ENCODE results near the gene MTA2.

The MTA2 gene

DNA sequence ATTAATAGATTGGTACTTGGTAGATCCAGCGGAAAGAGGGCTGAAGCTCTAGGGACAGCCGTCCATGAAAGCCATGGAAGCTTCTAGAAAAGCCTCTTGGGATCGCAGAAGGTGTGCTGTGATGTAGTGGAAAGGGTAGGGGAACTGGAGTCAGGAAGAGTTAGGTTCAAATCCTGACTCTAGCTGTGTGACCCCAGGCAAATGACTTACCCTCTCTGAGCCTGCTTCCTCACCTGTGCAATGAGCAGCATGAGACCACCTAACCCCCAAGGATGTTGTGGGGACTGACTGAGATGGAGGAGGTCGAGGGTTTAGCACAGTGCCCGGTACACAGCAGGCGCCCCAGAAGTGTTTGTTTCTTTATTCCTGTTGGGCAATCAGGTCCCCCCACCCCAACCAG, 8.7 kb upstream of the MTA2 start:
- peaks cover 25% of the 10 kb centered on the region for H3K36me3 ChIP-seq (ENCODE audit: insufficient read depth, low read length)
- H3K9me2 ChIP-seq (ENCODE audit: low read depth, low read length), result no peaks in the 10 kb centered on the region
- peaks cover 40% of the 10 kb centered on the region for H3K4me1 ChIP-seq (ENCODE audit: insufficient read depth, low read length, severe bottlenecking)
- H3F3A ChIP-seq (ENCODE audit: insufficient read depth, low read length), result no peaks in the 10 kb centered on the region; the same call in 1 of the 2 replicates
- no peaks in the 10 kb centered on the region for H3K79me2 ChIP-seq (ENCODE audit: insufficient read depth, low read length)
- peak overlapping the region; percentile 78 for H3K4me3 ChIP-seq (ENCODE audit: low read depth, low read length, poor library complexity, severe bottlenecking)
- no peaks in the 10 kb centered on the region for H4K20me1 ChIP-seq (ENCODE audit: insufficient read depth, low read length)
- H3K4me2 ChIP-seq (ENCODE audit: low read length), result peak overlapping the region; percentile 94
- H3K27ac ChIP-seq (ENCODE audit: low read depth, low read length, poor library complexity, severe bottlenecking), result peak overlapping the region; percentile 73
- no peaks in the 10 kb centered on the region for H3K9me3 ChIP-seq (ENCODE audit: low read length)
- no peaks in the 10 kb centered on the region for H3K27me3 ChIP-seq (ENCODE audit: insufficient read depth, low read length)
- H2AFZ ChIP-seq (ENCODE audit: low read length), result no peak overlapping the region
- TF ChIP-seq, protein P1, sequence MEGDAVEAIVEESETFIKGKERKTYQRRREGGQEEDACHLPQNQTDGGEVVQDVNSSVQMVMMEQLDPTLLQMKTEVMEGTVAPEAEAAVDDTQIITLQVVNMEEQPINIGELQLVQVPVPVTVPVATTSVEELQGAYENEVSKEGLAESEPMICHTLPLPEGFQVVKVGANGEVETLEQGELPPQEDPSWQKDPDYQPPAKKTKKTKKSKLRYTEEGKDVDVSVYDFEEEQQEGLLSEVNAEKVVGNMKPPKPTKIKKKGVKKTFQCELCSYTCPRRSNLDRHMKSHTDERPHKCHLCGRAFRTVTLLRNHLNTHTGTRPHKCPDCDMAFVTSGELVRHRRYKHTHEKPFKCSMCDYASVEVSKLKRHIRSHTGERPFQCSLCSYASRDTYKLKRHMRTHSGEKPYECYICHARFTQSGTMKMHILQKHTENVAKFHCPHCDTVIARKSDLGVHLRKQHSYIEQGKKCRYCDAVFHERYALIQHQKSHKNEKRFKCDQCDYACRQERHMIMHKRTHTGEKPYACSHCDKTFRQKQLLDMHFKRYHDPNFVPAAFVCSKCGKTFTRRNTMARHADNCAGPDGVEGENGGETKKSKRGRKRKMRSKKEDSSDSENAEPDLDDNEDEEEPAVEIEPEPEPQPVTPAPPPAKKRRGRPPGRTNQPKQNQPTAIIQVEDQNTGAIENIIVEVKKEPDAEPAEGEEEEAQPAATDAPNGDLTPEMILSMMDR (IDR thresholded peaks at IDR 0.05; ENCODE audit: low read length), result no peak
- TF ChIP-seq EZH2 (IDR thresholded peaks at IDR 0.05; ENCODE audit: borderline replicate concordance, low read length), result no peak
- H3K9ac ChIP-seq (ENCODE audit: low read length), result peak overlapping the region; percentile 17; the same call in 1 of the 2 replicates

DNA sequence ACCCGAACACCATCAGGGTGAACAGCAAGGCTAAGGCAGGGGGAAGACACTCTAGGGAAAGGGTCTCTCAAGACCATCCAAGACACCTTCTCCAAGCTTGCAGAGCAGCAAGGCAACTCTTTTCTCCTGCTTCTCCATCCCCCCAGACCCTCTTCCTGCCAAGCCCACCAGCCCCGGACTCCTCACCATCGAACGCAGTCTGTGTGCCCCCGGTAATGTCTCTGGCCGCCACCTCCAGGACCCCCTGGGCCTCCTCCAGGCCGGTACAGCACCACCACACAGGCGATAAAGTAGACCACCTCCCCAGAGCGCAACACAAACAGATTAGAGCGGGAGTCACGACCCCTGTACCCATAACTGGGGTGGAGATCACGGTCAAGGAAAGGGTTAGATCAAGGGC, 7.1 kb upstream of the MTA2 start:
- no peak overlapping the region for H3K27ac ChIP-seq (ENCODE audit: low read depth, low read length, poor library complexity, severe bottlenecking)
- H4K20me1 ChIP-seq (ENCODE audit: insufficient read depth, low read length), result no peaks in the 10 kb centered on the region
- H3K9me2 ChIP-seq (ENCODE audit: low read depth, low read length), result no peaks in the 10 kb centered on the region
- no peak overlapping the region for H3K4me3 ChIP-seq (ENCODE audit: low read depth, low read length, poor library complexity, severe bottlenecking)
- H3K9ac ChIP-seq (ENCODE audit: low read length), result no peak overlapping the region
- H3K36me3 ChIP-seq (ENCODE audit: insufficient read depth, low read length), result peaks cover 37% of the 10 kb centered on the region
- no peaks in the 10 kb centered on the region for H3K27me3 ChIP-seq (ENCODE audit: insufficient read depth, low read length)
- H3K9me3 ChIP-seq (ENCODE audit: low read length), result no peaks in the 10 kb centered on the region
- H3K4me1 ChIP-seq (ENCODE audit: insufficient read depth, low read length, severe bottlenecking), result peaks cover 40% of the 10 kb centered on the region
- no peaks in the 10 kb centered on the region; the same call in 1 of the 2 replicates for H3F3A ChIP-seq (ENCODE audit: insufficient read depth, low read length)
- H3K4me2 ChIP-seq (ENCODE audit: low read length), result no peak overlapping the region
- H3K79me2 ChIP-seq (ENCODE audit: insufficient read depth, low read length), result no peaks in the 10 kb centered on the region
- no peak overlapping the region for H2AFZ ChIP-seq (ENCODE audit: low read length)
- TF ChIP-seq, protein P1 (IDR thresholded peaks at IDR 0.05; ENCODE audit: low read length), result no peak
- no peak for TF ChIP-seq EZH2 (IDR thresholded peaks at IDR 0.05; ENCODE audit: borderline replicate concordance, low read length)

DNA sequence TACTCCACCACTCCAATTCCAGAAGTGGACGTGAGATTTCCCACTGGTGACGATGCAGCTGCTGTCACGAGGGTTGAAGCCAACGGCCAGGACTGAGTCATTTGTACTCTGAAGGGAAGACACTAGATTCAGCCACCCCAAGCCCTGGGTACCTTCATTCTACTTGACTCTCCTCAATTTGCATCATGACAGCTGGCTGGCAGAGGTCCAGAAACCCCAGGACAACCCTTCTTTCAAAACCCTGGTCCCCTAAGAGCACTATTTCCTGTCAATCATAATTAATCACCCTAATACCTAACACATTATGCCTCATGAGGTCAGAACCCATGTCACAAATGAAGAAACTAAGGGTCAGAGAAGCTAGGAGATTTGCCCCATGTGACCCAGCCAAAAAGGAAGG, 6.0 kb upstream of the MTA2 start:
- Histone ChIP-seq H3K9me3 (ENCODE audit: low read length) (no peaks in the 10 kb centered on the region), H3K9me2 (ENCODE audit: low read depth, low read length) (no peaks in the 10 kb centered on the region), H3K4me1 (ENCODE audit: insufficient read depth, low read length, severe bottlenecking) (peaks cover 40% of the 10 kb centered on the region), H3K4me3 (ENCODE audit: low read depth, low read length, poor library complexity, severe bottlenecking) (no peak overlapping the region), H3K36me3 (ENCODE audit: insufficient read depth, low read length) (peaks cover 47% of the 10 kb centered on the region), H3K27ac (ENCODE audit: low read depth, low read length, poor library complexity, severe bottlenecking) (peak overlapping the region; percentile 76), H3K79me2 (ENCODE audit: insufficient read depth, low read length) (no peaks in the 10 kb centered on the region), H4K20me1 (ENCODE audit: insufficient read depth, low read length) (no peaks in the 10 kb centered on the region), H3K27me3 (ENCODE audit: insufficient read depth, low read length) (no peaks in the 10 kb centered on the region), H3K9ac (ENCODE audit: low read length) (no peak overlapping the region; the same call in 1 of the 2 replicates), H3K4me2 (ENCODE audit: low read length) (peak overlapping the region; percentile 45; the same call in 1 of the 2 replicates), H2AFZ (ENCODE audit: low read length) (no peak overlapping the region), H3F3A (ENCODE audit: insufficient read depth, low read length) (no peaks in the 10 kb centered on the region; the same call in 1 of the 2 replicates)
- TF ChIP-seq EZH2 (IDR thresholded peaks at IDR 0.05; ENCODE audit: borderline replicate concordance, low read length), result no peak
- TF ChIP-seq, protein P1 (IDR thresholded peaks at IDR 0.05; ENCODE audit: low read length), result no peak
